Measurements from ENCODE around the gene HECW1.

Gene HECW1

DNA sequence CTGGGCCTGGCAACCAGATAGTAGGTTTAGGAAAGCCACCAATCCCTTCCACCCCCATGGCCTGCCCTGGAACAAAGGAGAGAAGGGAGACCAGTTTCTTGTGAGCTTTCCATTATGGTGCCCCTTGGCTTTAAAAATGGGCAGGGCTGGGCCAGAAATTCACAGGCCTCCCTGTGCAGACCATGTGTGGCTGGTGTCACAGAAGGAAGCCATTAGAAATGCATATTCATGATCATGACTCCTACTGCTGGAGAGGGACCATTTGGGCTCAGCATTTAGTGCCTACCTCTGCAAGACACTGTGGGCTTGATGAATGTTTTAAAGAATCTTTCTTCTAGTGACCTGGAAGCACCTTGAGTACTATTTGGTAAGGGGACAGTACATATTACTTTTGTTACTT, 108.3 kb downstream of the HECW1 start:
- H3K27me3 ChIP-seq = peaks cover 0 to 4% of the 10 kb centered on the region in 2 donors
- H3K4me1 ChIP-seq = no peaks in the 10 kb centered on the region
- H3K36me3 ChIP-seq = no peaks in the 10 kb centered on the region
- intact Hi-C loops (cut with DNase I; ENCODE audit: low total_unique reads) = no loop called here
- H3K4me3 ChIP-seq = no peak overlapping the region
- no peak for DNase-seq
- no peak overlapping the region for H3K27ac ChIP-seq
- no peaks in the 10 kb centered on the region for H3K9me3 ChIP-seq
- TF ChIP-seq, protein P1, sequence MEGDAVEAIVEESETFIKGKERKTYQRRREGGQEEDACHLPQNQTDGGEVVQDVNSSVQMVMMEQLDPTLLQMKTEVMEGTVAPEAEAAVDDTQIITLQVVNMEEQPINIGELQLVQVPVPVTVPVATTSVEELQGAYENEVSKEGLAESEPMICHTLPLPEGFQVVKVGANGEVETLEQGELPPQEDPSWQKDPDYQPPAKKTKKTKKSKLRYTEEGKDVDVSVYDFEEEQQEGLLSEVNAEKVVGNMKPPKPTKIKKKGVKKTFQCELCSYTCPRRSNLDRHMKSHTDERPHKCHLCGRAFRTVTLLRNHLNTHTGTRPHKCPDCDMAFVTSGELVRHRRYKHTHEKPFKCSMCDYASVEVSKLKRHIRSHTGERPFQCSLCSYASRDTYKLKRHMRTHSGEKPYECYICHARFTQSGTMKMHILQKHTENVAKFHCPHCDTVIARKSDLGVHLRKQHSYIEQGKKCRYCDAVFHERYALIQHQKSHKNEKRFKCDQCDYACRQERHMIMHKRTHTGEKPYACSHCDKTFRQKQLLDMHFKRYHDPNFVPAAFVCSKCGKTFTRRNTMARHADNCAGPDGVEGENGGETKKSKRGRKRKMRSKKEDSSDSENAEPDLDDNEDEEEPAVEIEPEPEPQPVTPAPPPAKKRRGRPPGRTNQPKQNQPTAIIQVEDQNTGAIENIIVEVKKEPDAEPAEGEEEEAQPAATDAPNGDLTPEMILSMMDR (IDR thresholded peaks at IDR 0.05) = no peak

- no peak for DNase-seq
- Histone ChIP-seq H3K27me3 (no peaks in the 10 kb centered on the region), H3K4me1 (no peaks in the 10 kb centered on the region), H3K4me3 (no peak overlapping the region), H3K9me3 (no peaks in the 10 kb centered on the region), H3K36me3 (no peaks in the 10 kb centered on the region), H3K27ac (no peak overlapping the region)
- intact Hi-C loops (cut with DNase I; ENCODE audit: low total_unique reads) = no loop called here
- TF ChIP-seq, protein P1 (IDR thresholded peaks at IDR 0.05) = no peak
These were observed 117.4 kb downstream of the HECW1 start for GRCh38 chr7:43229801-43230200.

DNA sequence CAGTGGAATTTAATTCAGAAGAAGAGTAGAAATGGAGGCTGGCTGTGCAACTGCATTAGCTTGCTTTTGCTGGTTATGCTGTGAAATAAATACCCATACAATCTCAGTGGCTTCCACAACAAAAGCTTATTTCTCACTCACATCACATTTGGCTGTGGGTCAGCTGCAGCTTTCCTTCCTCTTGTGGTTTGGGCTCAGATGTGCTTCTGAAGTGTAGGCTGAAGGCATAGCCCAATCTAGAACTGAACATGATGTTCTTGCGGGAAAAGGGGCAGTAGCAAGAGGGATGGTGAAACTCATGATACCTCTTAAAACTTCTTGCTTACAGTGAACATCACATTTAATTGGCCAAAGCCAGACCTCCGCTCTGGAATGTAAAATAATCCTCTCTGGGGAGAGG, 119.9 kb downstream of the HECW1 start:
- TF ChIP-seq, protein P1 (IDR thresholded peaks at IDR 0.05) = no peak
- H3K27me3 ChIP-seq = peaks cover 0 to 3% of the 10 kb centered on the region in 2 donors
- no peak overlapping the region for H3K27ac ChIP-seq
- no peaks in the 10 kb centered on the region for H3K36me3 ChIP-seq
- DNase-seq = no peak
- no peaks in the 10 kb centered on the region for H3K4me1 ChIP-seq
- no peaks in the 10 kb centered on the region for H3K9me3 ChIP-seq
- intact Hi-C loops (cut with DNase I; ENCODE audit: low total_unique reads) = no loop called here
- no peak overlapping the region for H3K4me3 ChIP-seq

DNA sequence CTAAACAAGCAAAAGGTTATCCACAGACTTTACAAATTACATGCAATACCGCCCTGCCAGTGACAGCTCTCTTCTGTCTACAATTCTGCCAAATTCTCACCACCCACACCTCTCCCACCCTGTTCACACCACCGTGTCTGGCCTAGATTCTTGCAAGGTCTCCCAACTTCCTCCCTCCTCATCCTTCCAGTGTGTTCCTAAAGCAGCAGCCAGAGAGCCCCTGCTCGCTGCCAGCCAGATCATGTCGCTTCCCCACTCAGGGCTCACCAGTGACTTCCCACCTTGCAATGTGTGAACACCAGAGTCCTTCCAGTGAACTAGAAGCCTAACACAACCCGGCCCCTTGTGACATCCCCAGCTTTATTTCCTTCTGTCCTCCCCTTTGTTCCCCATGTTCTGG, 121.6 kb downstream of the HECW1 start:
- H3K27me3 ChIP-seq = peaks cover 0 to 3% of the 10 kb centered on the region in 2 donors
- no peak overlapping the region for H3K27ac ChIP-seq
- no peaks in the 10 kb centered on the region for H3K9me3 ChIP-seq
- no peaks in the 10 kb centered on the region for H3K36me3 ChIP-seq
- H3K4me3 ChIP-seq = no peak overlapping the region
- no peaks in the 10 kb centered on the region for H3K4me1 ChIP-seq
- intact Hi-C loops (cut with DNase I; ENCODE audit: low total_unique reads) = no loop called here
- DNase-seq = no peak
- TF ChIP-seq, protein P1 (IDR thresholded peaks at IDR 0.05) = no peak

DNA sequence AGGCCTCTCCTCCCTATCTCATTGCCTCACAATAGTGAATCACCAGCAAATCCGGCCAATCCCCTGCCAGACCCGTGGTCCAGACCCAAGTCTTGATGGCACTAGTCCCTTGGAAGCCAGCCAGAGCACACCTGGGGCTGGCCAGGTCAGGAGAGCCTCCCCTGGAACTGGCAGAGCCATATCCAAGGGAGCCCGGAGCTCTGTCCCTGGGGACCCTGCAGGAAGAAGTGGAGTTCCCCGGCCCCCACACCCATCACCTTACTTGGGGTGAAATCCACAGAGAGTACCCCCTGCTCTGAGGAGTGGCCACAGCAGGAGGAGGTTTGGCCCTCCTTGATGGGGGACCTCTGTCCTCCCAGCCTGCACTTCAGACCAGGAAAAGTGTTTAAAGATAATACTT, 122.5 kb downstream of the HECW1 start:
- H3K27me3 ChIP-seq = peaks cover 0 to 3% of the 10 kb centered on the region in 2 donors
- no peak overlapping the region for H3K27ac ChIP-seq
- TF ChIP-seq, protein P1 (IDR thresholded peaks at IDR 0.05) = no peak
- no peaks in the 10 kb centered on the region for H3K36me3 ChIP-seq
- no peak overlapping the region for H3K4me3 ChIP-seq
- intact Hi-C loops (cut with DNase I; ENCODE audit: low total_unique reads) = no loop called here
- no peaks in the 10 kb centered on the region for H3K9me3 ChIP-seq
- DNase-seq = no peak
- no peaks in the 10 kb centered on the region for H3K4me1 ChIP-seq

DNA sequence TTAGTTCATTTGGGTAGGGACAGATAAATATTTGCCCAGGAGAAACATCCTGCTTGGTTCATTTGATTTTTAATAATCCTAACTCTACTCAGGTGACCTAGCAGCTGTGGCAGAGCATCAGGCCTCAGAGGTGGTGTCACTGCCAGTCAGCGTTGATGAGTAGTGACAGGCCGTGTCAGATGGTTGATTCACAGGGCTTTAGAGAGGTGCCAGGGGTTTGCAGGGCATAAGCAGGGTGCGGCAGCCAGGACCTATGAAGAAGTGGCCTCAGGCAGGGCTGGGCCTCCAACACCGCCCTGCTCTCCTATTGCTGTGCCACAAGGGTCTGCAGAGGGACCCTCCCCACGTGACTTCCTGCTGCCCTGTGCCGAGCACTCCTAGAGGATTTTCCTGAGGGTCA, 128.1 kb downstream of the HECW1 start:
- H3K9me3 ChIP-seq = no peaks in the 10 kb centered on the region
- DNase-seq = no peak
- no peak overlapping the region for H3K27ac ChIP-seq
- H3K27me3 ChIP-seq = peaks cover 0 to 3% of the 10 kb centered on the region in 2 donors
- intact Hi-C loops (cut with DNase I; ENCODE audit: low total_unique reads) = no loop called here
- H3K36me3 ChIP-seq = no peaks in the 10 kb centered on the region
- H3K4me3 ChIP-seq = no peak overlapping the region
- TF ChIP-seq, protein P1 (IDR thresholded peaks at IDR 0.05) = no peak
- H3K4me1 ChIP-seq = no peaks in the 10 kb centered on the region
